Hepatocyte (in vitro differentiated cells): ENCODE results near the gene ZNF607. TPM values are rescaled to one million over a fixed set of nuclear protein-coding genes. Genes with fewer than 3 reads are reported as not detected.

ENCODE experiments used
- DNase-seq: peaks from one replicate; pipeline ENCODE4 v3.0.0-alpha.2; 2016; ENCODE audit warnings: low spot score
- H2AFZ ChIP-seq: fragments of 200-600 bp; sonication (generic); 2 replicates; pipeline ENCODE4 v1.6.0; 2016; ENCODE audit warnings: antibody characterized with exemption, mild to moderate bottlenecking
- H3K27ac ChIP-seq: fragments of 200-600 bp; sonication (generic); 2 replicates; pipeline ENCODE4 v1.5.1; 2016; ENCODE audit warnings: mild to moderate bottlenecking
- H3K27me3 ChIP-seq: fragments of 200-600 bp; sonication (generic); 2 replicates; pipeline ENCODE4 v1.6.1; 2016
- H3K36me3 ChIP-seq: fragments of 200-600 bp; sonication (generic); replicated peaks from 2 replicates; pipeline ENCODE4 v1.5.1; 2016; ENCODE audit warnings: low read depth; ENCODE audit not compliant: insufficient read depth
- H3K4me1 ChIP-seq: fragments of 200-600 bp; sonication (generic); 2 replicates; pipeline ENCODE4 v1.5.1; 2016; ENCODE audit warnings: mild to moderate bottlenecking, moderate library complexity; ENCODE audit not compliant: insufficient read depth
- H3K4me2 ChIP-seq: fragments of 200-600 bp; sonication (generic); 2 replicates; pipeline ENCODE4 v1.6.0; 2016
- H3K4me3 ChIP-seq: fragments of 200-600 bp; sonication (generic); 2 replicates; pipeline ENCODE4 v1.5.1; 2016; ENCODE audit warnings: mild to moderate bottlenecking
- H3K79me2 ChIP-seq: fragments of 200-600 bp; sonication (generic); 2 replicates; pipeline ENCODE4 v1.6.0; 2017; ENCODE audit warnings: mild to moderate bottlenecking
- H3K9me2 ChIP-seq: fragments of 200-600 bp; sonication (generic); replicated peaks from 2 replicates; pipeline ENCODE4 v1.6.0; 2017; ENCODE audit warnings: mild to moderate bottlenecking; ENCODE audit not compliant: insufficient read depth
- H3K9me3 ChIP-seq: fragments of 200-600 bp; sonication (generic); 2 replicates; pipeline ENCODE4 v1.5.1; 2016; ENCODE audit warnings: low read depth, mild to moderate bottlenecking
- H4K20me1 ChIP-seq: fragments of 200-600 bp; sonication (generic); 2 replicates; pipeline ENCODE4 v1.6.0; 2016; ENCODE audit warnings: mild to moderate bottlenecking; ENCODE audit not compliant: insufficient read depth, poor library complexity, severe bottlenecking
- EZH2 ChIP-seq: fragments of 200-600 bp; sonication (generic); IDR thresholded peaks from 2 replicates; pipeline ENCODE4 v1.6.1; 2016; ENCODE audit warnings: antibody characterized with exemption, mild to moderate bottlenecking, borderline replicate concordance
- EZH2phosphoT487 ChIP-seq: fragments of 200-600 bp; sonication (generic); IDR thresholded peaks from one replicate; pipeline ENCODE4 v1.6.1; 2018; ENCODE audit warnings: antibody characterized with exemption, mild to moderate bottlenecking, low read depth, moderate library complexity; ENCODE audit not compliant: unreplicated experiment, severe bottlenecking
- whole genome bisulfite sequencing: methylation state at CpG from one replicate; pipeline ENCODE4 v1.1.6; 2016; ENCODE audit warnings: low lambda C conversion rate; ENCODE audit errors: missing lambda C conversion rate; 5-methylcytosine and 5-hydroxymethylcytosine counted together
- polyA plus RNA-seq: library from polyadenylated mRNA; unstranded; fragments of >200 nt; fragmentation: Nextera tagmentation; extraction: Ambion mirVana; gene quantifications from 2 replicates; pipeline ENCODE4 v1.2.1, GENCODE V29; 2016
- small RNA-seq: library from RNA; depleted of rRNA; stranded (forward); fragments of <200 nt; gene quantifications from one replicate; pipeline ENCODE3, GENCODE V24; 2014
- total RNA-seq: library from RNA; depleted of rRNA; stranded (reverse); fragments of >200 nt; gene quantifications from 2 replicates; pipeline ENCODE4 v1.2.3, GENCODE V29; 2014
- TF ChIP-seq, protein P1 (sequence below): fragments of 200-600 bp; sonication (generic); IDR thresholded peaks from 2 replicates; pipeline ENCODE4 v1.5.1; 2016; ENCODE audit warnings: antibody characterized with exemption, mild to moderate bottlenecking; ENCODE audit not compliant: poor library complexity

The ZNF607 gene
- total and polyA plus RNA-seq, 2 experiments from 2014 or later: 2.3 to 4.8 TPM

DNA sequence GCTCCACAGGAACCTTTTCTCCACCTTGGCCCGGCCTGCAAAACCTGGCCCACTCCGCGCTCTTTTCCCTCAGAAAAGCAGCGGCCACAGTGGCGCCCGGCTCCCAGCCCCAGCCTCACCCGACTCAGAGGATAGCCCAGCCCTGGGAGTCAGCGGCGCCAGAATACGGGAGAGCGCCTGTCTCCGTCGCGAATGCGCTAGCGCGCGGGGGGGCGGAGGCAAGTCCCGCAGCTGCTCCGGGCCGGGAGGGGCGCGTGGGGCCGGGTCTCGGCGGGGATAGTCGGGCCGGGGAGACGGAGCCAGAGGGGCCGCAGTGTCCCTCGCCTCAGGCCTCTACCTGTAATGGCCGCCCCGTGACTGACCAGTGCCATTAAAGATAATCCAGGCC lies 64.3 kb downstream of the ZNF607 start, which contains the start of gene ZFP30:
TSS of gene ZFP30 (minus strand) at position 165 of the 388 bp plus-strand sequence. CDS start 7,643 bp downstream, outside the sequence.
- H3K79me2 ChIP-seq: peaks cover 46% of the 10 kb centered on the region
- H3K4me1 ChIP-seq: peaks cover 11% of the 10 kb centered on the region
- no peaks in the 10 kb centered on the region for H3K27me3 ChIP-seq
- H3K9me2 ChIP-seq: no peaks in the 10 kb centered on the region
- no peaks in the 10 kb centered on the region for H3K36me3 ChIP-seq
- peaks cover 10% of the 10 kb centered on the region for H4K20me1 ChIP-seq
- H3K27ac ChIP-seq: peak within 1 kb of the TSS; percentile 96
- DNase-seq: peak; percentile 95
- under 1% methylated on average over 32 of the region's 34 CpGs for WGBS
- peaks cover 3% of the 10 kb centered on the region for H3K9me3 ChIP-seq
- H2AFZ ChIP-seq: peak within 1 kb of the TSS; percentile 88
- H3K4me3 ChIP-seq: peak within 1 kb of the TSS; percentile 90
- peak within 1 kb of the TSS; percentile 83 for H3K4me2 ChIP-seq
- TF ChIP-seq EZH2 (no peak), EZH2phosphoT487 (no peak)
- TF ChIP-seq, protein P1, sequence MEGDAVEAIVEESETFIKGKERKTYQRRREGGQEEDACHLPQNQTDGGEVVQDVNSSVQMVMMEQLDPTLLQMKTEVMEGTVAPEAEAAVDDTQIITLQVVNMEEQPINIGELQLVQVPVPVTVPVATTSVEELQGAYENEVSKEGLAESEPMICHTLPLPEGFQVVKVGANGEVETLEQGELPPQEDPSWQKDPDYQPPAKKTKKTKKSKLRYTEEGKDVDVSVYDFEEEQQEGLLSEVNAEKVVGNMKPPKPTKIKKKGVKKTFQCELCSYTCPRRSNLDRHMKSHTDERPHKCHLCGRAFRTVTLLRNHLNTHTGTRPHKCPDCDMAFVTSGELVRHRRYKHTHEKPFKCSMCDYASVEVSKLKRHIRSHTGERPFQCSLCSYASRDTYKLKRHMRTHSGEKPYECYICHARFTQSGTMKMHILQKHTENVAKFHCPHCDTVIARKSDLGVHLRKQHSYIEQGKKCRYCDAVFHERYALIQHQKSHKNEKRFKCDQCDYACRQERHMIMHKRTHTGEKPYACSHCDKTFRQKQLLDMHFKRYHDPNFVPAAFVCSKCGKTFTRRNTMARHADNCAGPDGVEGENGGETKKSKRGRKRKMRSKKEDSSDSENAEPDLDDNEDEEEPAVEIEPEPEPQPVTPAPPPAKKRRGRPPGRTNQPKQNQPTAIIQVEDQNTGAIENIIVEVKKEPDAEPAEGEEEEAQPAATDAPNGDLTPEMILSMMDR: no peak

DNA sequence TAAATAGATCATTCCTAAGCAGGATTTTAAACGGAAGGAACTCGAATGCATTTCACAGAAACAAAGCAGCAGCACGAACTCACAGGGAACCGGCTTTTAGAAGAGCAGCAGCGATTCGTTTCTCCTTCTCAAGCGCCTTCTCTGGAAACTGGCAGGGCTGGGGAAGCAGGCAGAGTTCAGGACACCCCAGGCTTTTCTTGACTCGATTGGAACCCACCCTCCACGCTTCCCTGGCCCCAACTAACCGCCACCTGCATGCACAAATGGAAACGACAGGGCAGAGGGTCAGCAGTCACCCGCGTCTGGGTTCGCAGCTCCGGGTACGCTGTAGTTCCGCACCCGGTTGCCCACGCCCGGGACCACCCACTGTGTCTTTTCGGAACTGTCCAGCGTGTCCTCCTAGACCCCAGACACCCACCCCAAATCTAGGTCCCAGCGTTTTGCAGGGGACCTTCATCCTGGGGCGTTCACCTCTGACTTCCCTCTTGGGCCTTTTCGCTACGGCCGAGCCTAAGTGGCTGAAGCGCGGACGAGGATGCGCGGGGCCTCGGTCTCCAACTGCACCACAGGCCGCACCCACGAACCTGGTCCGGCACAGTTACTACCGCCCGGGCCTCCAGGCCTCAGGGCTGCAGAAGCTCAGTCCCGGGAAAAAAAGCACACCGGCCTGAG lies 64.8 kb downstream of the ZNF607 start:
- Histone ChIP-seq H3K4me3 (peak overlapping the region; percentile 90), H3K27me3 (no peaks in the 10 kb centered on the region), H3K36me3 (no peaks in the 10 kb centered on the region), H2AFZ (peak overlapping the region; percentile 88), H3K27ac (peak overlapping the region; percentile 96), H3K9me2 (no peaks in the 10 kb centered on the region), H3K9me3 (peaks cover 3% of the 10 kb centered on the region), H3K4me2 (peak overlapping the region; percentile 83), H3K4me1 (peaks cover 11% of the 10 kb centered on the region), H4K20me1 (peaks cover 10% of the 10 kb centered on the region), H3K79me2 (peaks cover 51% of the 10 kb centered on the region)
- WGBS: 2% methylated on average over 40 of the region's 40 CpGs
- DNase-seq: peak; percentile 37
- TF ChIP-seq, protein P1: no peak
- TF ChIP-seq EZH2: no peak
- TF ChIP-seq EZH2phosphoT487: no peak

DNA sequence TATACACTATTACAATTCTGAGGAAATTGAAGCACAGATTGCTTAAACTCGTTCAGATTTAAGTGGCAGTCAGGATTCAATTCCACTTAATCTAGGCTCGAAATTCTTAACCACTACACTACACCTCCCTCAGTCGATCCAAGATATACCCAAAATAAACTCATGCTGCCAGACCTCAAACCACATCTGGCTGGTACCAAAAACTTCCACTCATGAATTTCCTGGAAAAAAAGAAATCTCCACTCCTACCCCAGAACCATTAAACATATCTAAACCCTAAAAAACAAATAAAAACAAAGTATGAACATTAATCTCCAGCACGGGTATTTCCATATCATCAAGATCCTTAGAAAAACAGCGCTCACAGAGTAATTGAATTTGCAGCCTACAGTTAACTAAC lies 65.4 kb downstream of the ZNF607 start:
- TF ChIP-seq, protein P1: peak; percentile 1
- TF ChIP-seq EZH2phosphoT487: no peak
- no peaks in the 10 kb centered on the region for H3K27me3 ChIP-seq
- H3K79me2 ChIP-seq: peaks cover 58% of the 10 kb centered on the region
- peak overlapping the region; percentile 90 for H3K4me3 ChIP-seq
- 13% methylated on average over 5 of the region's 5 CpGs for WGBS
- H3K4me1 ChIP-seq: peaks cover 11% of the 10 kb centered on the region
- H3K9me3 ChIP-seq: peaks cover 3% of the 10 kb centered on the region
- peak overlapping the region; percentile 83 for H3K4me2 ChIP-seq
- peak overlapping the region; percentile 88 for H2AFZ ChIP-seq
- H3K9me2 ChIP-seq: no peaks in the 10 kb centered on the region
- peaks cover 10% of the 10 kb centered on the region for H4K20me1 ChIP-seq
- H3K27ac ChIP-seq: peak overlapping the region; percentile 96
- no peaks in the 10 kb centered on the region for H3K36me3 ChIP-seq
- no peak for DNase-seq

Small RNAs within 50 kb of the gene (small RNA-seq; reads per million reads assigned to genes)
- gene SELENOKP1: not detected

Other genes with a start within 250 kb of the ZNF607 start
- 5.1 and 5.8 TPM in 2 replicates for gene ZNF793, start 212.8 kb downstream of the ZNF607 start, total RNA-seq
- 6.0 and 6.2 TPM in 2 replicates for gene ZNF793, start 212.8 kb downstream of the ZNF607 start, polyA plus RNA-seq
- gene ZNF571, start 125.0 kb downstream of the ZNF607 start, total RNA-seq: 5.6 and 5.7 TPM in 2 replicates
- gene ZNF571, start 125.0 kb downstream of the ZNF607 start, polyA plus RNA-seq: 1.5 and 3.6 TPM in 2 replicates
- 0.76 and 1.7 TPM in 2 replicates for gene ZNF540, start 124.9 kb downstream of the ZNF607 start, total RNA-seq
- 1.3 and 1.9 TPM in 2 replicates for gene ZNF540, start 124.9 kb downstream of the ZNF607 start, polyA plus RNA-seq
- gene ZFP30, start 64.3 kb downstream of the ZNF607 start, total RNA-seq: 12.0 and 19.0 TPM in 2 replicates
- gene ZFP30, start 64.3 kb downstream of the ZNF607 start, polyA plus RNA-seq: 2.6 and 3.2 TPM in 2 replicates
- 5.0 and 8.1 TPM in 2 replicates for gene ZNF573, start 59.8 kb upstream of the ZNF607 start, total RNA-seq
- gene ZNF573, start 59.8 kb upstream of the ZNF607 start, polyA plus RNA-seq: 4.4 and 9.2 TPM in 2 replicates
- not detected in 2 replicates for gene WDR87, start 186.8 kb upstream of the ZNF607 start, total RNA-seq
- 0.11 TPM in 1 of 2 replicates, not detected in the other for gene WDR87, start 186.8 kb upstream of the ZNF607 start, polyA plus RNA-seq
- 14.2 and 23.3 TPM in 2 replicates for gene SIPA1L3, start 187.4 kb upstream of the ZNF607 start, total RNA-seq
- 13.7 and 15.6 TPM in 2 replicates for gene SIPA1L3, start 187.4 kb upstream of the ZNF607 start, polyA plus RNA-seq